Measurements from ENCODE around the gene FAM114A2. TPM values are rescaled to one million over a fixed set of nuclear protein-coding genes. Genes with fewer than 3 reads are reported as not detected.

FAM114A2 gene
- total RNA-seq = 32.3 TPM
- long read RNA-seq, full-length matches to known transcripts = 43 of 53 reads
- long read RNA-seq, partial matches to known transcripts = 0 of 53 reads
- long read RNA-seq, other reads (novel, unspliced or antisense) = 10 of 53 reads

- peak; percentile 89 for DNase-seq
- H3K36me3 ChIP-seq = peaks cover 2% of the 10 kb centered on the region
- no peak for TF ChIP-seq CTCF (IDR thresholded peaks at IDR 0.05; ENCODE audit: borderline replicate concordance)
- no peaks in the 10 kb centered on the region for H3K27me3 ChIP-seq (ENCODE audit: low read depth)
- H3K4me3 ChIP-seq = peak within 1 kb of the TSS; percentile 90
- peak within 1 kb of the TSS; percentile 93 for H3K27ac ChIP-seq (replicated peaks)
- peaks cover 75% of the 10 kb centered on the region for H3K4me1 ChIP-seq
- H3K9me3 ChIP-seq (replicated peaks) = no peaks in the 10 kb centered on the region
- intact Hi-C loops (cut with micrococcal nuclease) = no loop called here
Measured at GRCh38 chr5:154038707-154039457, at the start of gene FAM114A2, which contains the start of gene MFAP3. FAM114A2 (minus strand) TSS chr5:154038910; CDS start chr5:154034953, 3,957 bp downstream. MFAP3 (plus strand) TSS chr5:154038967; CDS start chr5:154049723, 10,756 bp downstream.

- peak overlapping the region; percentile 4 for H3K27ac ChIP-seq (replicated peaks)
- peaks cover 37% of the 10 kb centered on the region for H3K4me1 ChIP-seq
- intact Hi-C loops (cut with micrococcal nuclease) = no loop called here
Measured at GRCh38 chr5:154087260-154087659, 48.5 kb upstream of the FAM114A2 start.

GRCh38 chr5:154086641-154087040 lies 47.9 kb upstream of the FAM114A2 start:
- peak; percentile 45 for DNase-seq
- no peaks in the 10 kb centered on the region for H3K36me3 ChIP-seq
- H3K4me3 ChIP-seq = no peak overlapping the region
- H3K27ac ChIP-seq (replicated peaks) = peak overlapping the region; percentile 4
- intact Hi-C loops (cut with micrococcal nuclease) = no loop called here
- no peaks in the 10 kb centered on the region for H3K9me3 ChIP-seq (replicated peaks)
- no peak for TF ChIP-seq CTCF (IDR thresholded peaks at IDR 0.05; ENCODE audit: borderline replicate concordance)
- no peaks in the 10 kb centered on the region for H3K27me3 ChIP-seq (ENCODE audit: low read depth)
- H3K4me1 ChIP-seq = peaks cover 31% of the 10 kb centered on the region

More at GRCh38 chr5:154087260-154087659, 48.5 kb upstream of the FAM114A2 start:
- DNase-seq = no peak
- peak; percentile 18 for TF ChIP-seq CTCF (IDR thresholded peaks at IDR 0.05; ENCODE audit: borderline replicate concordance)
- Histone ChIP-seq H3K27me3 (ENCODE audit: low read depth) (no peaks in the 10 kb centered on the region), H3K36me3 (no peaks in the 10 kb centered on the region), H3K9me3 (replicated peaks) (no peaks in the 10 kb centered on the region), H3K4me3 (no peak overlapping the region)

GRCh38 chr5:154086146-154086545 lies 47.4 kb upstream of the FAM114A2 start:
- no peak for TF ChIP-seq CTCF (IDR thresholded peaks at IDR 0.05; ENCODE audit: borderline replicate concordance)
- H3K4me1 ChIP-seq = peaks cover 26% of the 10 kb centered on the region
- no peaks in the 10 kb centered on the region for H3K27me3 ChIP-seq (ENCODE audit: low read depth)
- no peaks in the 10 kb centered on the region for H3K9me3 ChIP-seq (replicated peaks)
- intact Hi-C loops (cut with micrococcal nuclease) = no loop called here
- no peaks in the 10 kb centered on the region for H3K36me3 ChIP-seq
- DNase-seq = no peak
- no peak overlapping the region for H3K4me3 ChIP-seq
- no peak overlapping the region for H3K27ac ChIP-seq (replicated peaks)

GRCh38 chr5:154084062-154084639 lies 45.4 kb upstream of the FAM114A2 start:
- Histone ChIP-seq H3K27me3 (ENCODE audit: low read depth) (no peaks in the 10 kb centered on the region), H3K4me3 (no peak overlapping the region), H3K27ac (replicated peaks) (no peak overlapping the region), H3K9me3 (replicated peaks) (no peaks in the 10 kb centered on the region), H3K36me3 (no peaks in the 10 kb centered on the region), H3K4me1 (peaks cover 18% of the 10 kb centered on the region)
- intact Hi-C loops (cut with micrococcal nuclease) = no loop called here
- DNase-seq = no peak
- TF ChIP-seq CTCF (IDR thresholded peaks at IDR 0.05; ENCODE audit: borderline replicate concordance) = no peak

All from left ventricle myocardium inferior (tissue), 1 donor.